HepG2 (cell line): ENCODE results near the gene CDC42SE2. TPM values are rescaled to one million over a fixed set of nuclear protein-coding genes. Genes with fewer than 3 reads are reported as not detected.

Experiments
- ATAC-seq: fragments of 200-7000 bp; cut with Tn5 transposase; 3 replicates; pipeline ENCODE4 v1.9.1; 2020; ENCODE audit warnings: mild to moderate bottlenecking, moderate library complexity
- BruUV-seq: library from RNA; stranded (reverse); fragments of 400-500 nt; replicated peaks from 2 replicates; lab custom pipeline; 2021; lab: Mats Ljungman, UMichigan
- CTCF ChIA-PET: fragments of 300-600 bp; formaldehyde crosslinking; extraction: SDS; loops from one replicate; lab custom pipeline; 2021; ENCODE audit warnings: low total read pairs, inconsistent platforms, low intra/inter-chr PET ratio; lab: Yijun Ruan, JAX
- POLR2A ChIA-PET: fragments of 350-600 bp; sonication (Branson Sonifier 250); formaldehyde crosslinking; loops from one replicate; lab custom pipeline; 2020; ENCODE audit warnings: antibody characterized with exemption, inconsistent platforms; lab: Yijun Ruan, JAX
- DNase-seq: peaks from one replicate; pipeline ENCODE4 v3.0.0-alpha.2; 2015; ENCODE audit warnings: low spot score
- FAIRE-seq: peaks from 3 replicates; lab custom pipeline; 2011; peaks lifted over from hg19 to GRCh38; lab: Jason Lieb, UNC
- H2AFZ ChIP-seq: one replicate; pipeline ENCODE4 v1.6.1; 2011; ENCODE audit warnings: low read length, inconsistent platforms
- H3K27ac ChIP-seq: fragments of 300-600 bp; 3 replicates; pipeline ENCODE4 v1.8.0; 2011; ENCODE audit warnings: mixed run types, mild to moderate bottlenecking, mixed read lengths, low read length, inconsistent platforms; ENCODE audit not compliant: insufficient read depth; ENCODE audit errors: extremely low read length
- H3K27me3 ChIP-seq, 2 experiments: fragments of 200-600 bp in 1 of 2; 2 replicates in 1 of 2; 3 replicates in 1 of 2; pipeline versions ENCODE4 v1.6.0 to v1.8.0; 2011; ENCODE audit warnings: low read length in 2 of 2, mild to moderate bottlenecking in 2 of 2, moderate library complexity in 2 of 2, inconsistent platforms in 1 of 2; ENCODE audit not compliant: insufficient read depth in 2 of 2, control insufficient read depth in 1 of 2
- H3K36me3 ChIP-seq, 2 experiments: fragments of 200-600 bp in 1 of 2; replicated peaks in 1 of 2; 2 replicates in 1 of 2; 3 replicates in 1 of 2; pipeline versions ENCODE4 v1.5.1 to v1.8.0; 2011; ENCODE audit warnings: low read length in 2 of 2, inconsistent platforms in 1 of 2; ENCODE audit not compliant: insufficient read depth in 2 of 2, control insufficient read depth in 1 of 2
- H3K4me1 ChIP-seq: 2 replicates; pipeline ENCODE4 v1.5.1; 2012; ENCODE audit warnings: low read length, inconsistent platforms; ENCODE audit not compliant: insufficient read depth
- H3K4me2 ChIP-seq: 2 replicates; pipeline ENCODE4 v1.6.0; 2011; ENCODE audit warnings: low read depth, low read length, inconsistent platforms
- H3K4me3 ChIP-seq, 3 experiments: fragments of 200-600 bp in 1 of 3; sonication (generic), shearing (Covaris generic) in 1 of 3; replicated peaks in 1 of 3; 2 replicates each; pipeline ENCODE4 v1.5.1; 2011 to 2016; ENCODE audit warnings: low read length in 3 of 3, inconsistent platforms in 2 of 3, low read depth in 2 of 3, mild to moderate bottlenecking in 2 of 3, control low read depth in 1 of 3, mixed read lengths in 1 of 3; ENCODE audit not compliant: insufficient read depth in 1 of 3
- H3K79me2 ChIP-seq: one replicate; pipeline ENCODE4 v1.6.1; 2011; ENCODE audit warnings: low read length, inconsistent platforms; ENCODE audit not compliant: insufficient read depth
- H3K9ac ChIP-seq: 2 replicates; pipeline ENCODE4 v1.6.0; 2011; ENCODE audit warnings: mild to moderate bottlenecking, low read depth, low read length, inconsistent platforms; ENCODE audit not compliant: insufficient read depth
- H3K9me3 ChIP-seq: 2 replicates; pipeline ENCODE4 v1.5.1; 2012; ENCODE audit warnings: mild to moderate bottlenecking, low read length
- H4K20me1 ChIP-seq: 2 replicates; pipeline ENCODE4 v1.6.0; 2011; ENCODE audit warnings: inconsistent platforms, mild to moderate bottlenecking, low read length, moderate library complexity; ENCODE audit not compliant: insufficient read depth
- CBFB ChIP-seq: sonication (generic); formaldehyde crosslinking; IDR thresholded peaks from 2 replicates; pipeline ENCODE4 v1.4.0; 2020; ENCODE audit warnings: missing genetic modification reagents
- EZH2 ChIP-seq: conservative IDR thresholded peaks from 2 replicates; pipeline ENCODE4 v1.6.1; 2012; ENCODE audit warnings: mild to moderate bottlenecking, low read depth, low read length, moderate library complexity
- MXD4 ChIP-seq: IDR thresholded peaks from 2 replicates; pipeline ENCODE4 v1.6.1; 2016; ENCODE audit warnings: mild to moderate bottlenecking, missing biosample characterization, missing genetic modification reagents
- TRAFD1 ChIP-seq: sonication (generic); formaldehyde crosslinking; IDR thresholded peaks from 2 replicates; pipeline ENCODE4 v1.5.1; 2020; ENCODE audit warnings: missing genetic modification reagents, mild to moderate bottlenecking, borderline replicate concordance
- ZBTB38 ChIP-seq: sonication (generic); formaldehyde crosslinking; IDR thresholded peaks from 2 replicates; pipeline ENCODE4 v1.5.1; 2020; ENCODE audit warnings: mild to moderate bottlenecking, missing genetic modification reagents
- ZNF746 ChIP-seq: sonication (generic); formaldehyde crosslinking; IDR thresholded peaks from 2 replicates; pipeline ENCODE4 v1.8.0; 2022; ENCODE audit warnings: mild to moderate bottlenecking, missing genetic modification reagents
- WGBS: methylation state at CpG from one replicate; pipeline ENCODE4 v1.1.6; 2017; ENCODE audit warnings: low lambda C conversion rate; 5-methylcytosine and 5-hydroxymethylcytosine counted together
- in situ Hi-C: cut with HindIII; loops from 2 replicates; pipeline ENCODE4 v1.10.0; 2017; ENCODE audit warnings: low pct_unique_long_range_greater_than_20kb; ENCODE audit not compliant: extremely low pct_ligation_motif_present
- intact Hi-C: fragments of 100-400 bp; cut with micrococcal nuclease; formaldehyde crosslinking; loops from one replicate; pipeline ENCODE4 v1.10.0; 2022; ENCODE audit not compliant: unreplicated experiment
- polyA plus RNA-seq, 8 experiments: library from polyadenylated mRNA; depleted of rRNA in 3 of 8; stranded (reverse) in 7 of 8; unstranded in 1 of 8; fragments of >200 nt; fragmentation: Illumina TruSeq in 4 of 8; extraction: Trizol in 4 of 8; gene quantifications; 2 replicates each; pipeline versions ENCODE4 v1.2.1 to v1.2.3, GENCODE V29; 2011 to 2016; ENCODE audit warnings: low read depth in 4 of 8, missing spikeins in 1 of 8, mixed read lengths in 1 of 8; ENCODE audit not compliant: insufficient read depth in 1 of 8
- total RNA-seq, 5 experiments: library from RNA; depleted of rRNA; stranded (reverse); fragments of >200 nt; fragmentation: Illumina TruSeq; extraction: Trizol; gene quantifications; 2 replicates each; pipeline ENCODE4 v1.2.3, GENCODE V29; 2016; ENCODE audit warnings: low read depth in 1 of 5

Gene CDC42SE2
- total and polyA plus RNA-seq, 2 of the 13 experiments (the other 11 are each of a cell fraction or from before 2014, with no cell fraction given), result 19.6 to 25.0 TPM

GRCh38 chr5:131357739-131358561 is 94.1 kb downstream of the CDC42SE2 start:
- no peaks in the 10 kb centered on the region for H3K9me3 ChIP-seq
- CTCF ChIA-PET, result no interaction called here
- H3K79me2 ChIP-seq, result no peaks in the 10 kb centered on the region
- H3K36me3 ChIP-seq, result peaks cover 3 to 16% of the 10 kb centered on the region in 2 experiments; a peak in 4 of 5 replicates
- WGBS, result 95% methylated on average over 5 of the region's 5 CpGs
- no peak overlapping the region for H3K4me3 ChIP-seq
- intact Hi-C loops, result no loop called here
- no peak for FAIRE-seq
- no peak overlapping the region for H3K27ac ChIP-seq
- H3K4me1 ChIP-seq, result no peaks in the 10 kb centered on the region
- H3K27me3 ChIP-seq, result no peaks in the 10 kb centered on the region
- no peak for DNase-seq
- POLR2A ChIA-PET, result no interaction called here
- ATAC-seq, result no peak
- H2AFZ ChIP-seq, result no peak overlapping the region
- in situ Hi-C loops, result no loop called here
- no peak overlapping the region for H3K9ac ChIP-seq
- BruUV-seq, result no TSS peak
- H4K20me1 ChIP-seq, result no peaks in the 10 kb centered on the region
- TF ChIP-seq EZH2, result no peak
- TF ChIP-seq, all 625 proteins: peak for 0
- H3K4me2 ChIP-seq, result no peak overlapping the region

- in situ Hi-C loops, result no loop called here
- CTCF ChIA-PET, result no interaction called here
- H2AFZ ChIP-seq, result no peak overlapping the region
Observed at GRCh38 chr5:131361677-131362315, 97.9 kb downstream of the CDC42SE2 start.

More at GRCh38 chr5:131361677-131362315, 97.9 kb downstream of the CDC42SE2 start:
- Histone ChIP-seq H3K4me3 (no peak overlapping the region), H3K4me2 (no peak overlapping the region), H3K79me2 (peaks cover 2% of the 10 kb centered on the region), H3K9me3 (no peaks in the 10 kb centered on the region), H3K36me3 (peaks cover 3 to 16% of the 10 kb centered on the region in 2 experiments; a peak in 4 of 5 replicates), H3K27ac (no peak overlapping the region), H3K4me1 (no peaks in the 10 kb centered on the region), H3K9ac (no peak overlapping the region), H3K27me3 (no peaks in the 10 kb centered on the region), H4K20me1 (no peaks in the 10 kb centered on the region)
- intact Hi-C loops, result no loop called here
- no peak for DNase-seq
- POLR2A ChIA-PET, result no interaction called here
- no TSS peak for BruUV-seq
- TF ChIP-seq ZBTB38 (CRISPR knock-in tag) (0 out of 2 replicates have a peak, but pooled peaks have one; percentile 22), ZNF746 (CRISPR knock-in tag) (no peak), MXD4 (CRISPR knock-in tag) (no peak), CBFB (CRISPR knock-in tag) (no peak), TRAFD1 (no peak)
- WGBS, result 95% methylated on average over 15 of the region's 15 CpGs
- ATAC-seq, result no peak
- FAIRE-seq, result no peak
